Endothelial cell of umbilical vein (primary cell): Measurements from ENCODE around the gene ARPC5L. TPM values are rescaled to one million over a fixed set of nuclear protein-coding genes. Genes with fewer than 3 reads are reported as not detected.

Source experiments
- BruUV-seq: library from RNA; stranded (reverse); fragments of 400-500 nt; replicated peaks from 2 replicates; lab custom pipeline; 2021; lab: Mats Ljungman, UMichigan
- CTCF ChIA-PET: fragments of 300-600, 350-600 bp; sonication (Branson Sonifier 250); formaldehyde crosslinking; loops from one replicate; lab custom pipeline; 2021; ENCODE audit warnings: antibody characterized with exemption, inconsistent platforms; lab: Charles Lee
- POLR2A ChIA-PET: fragments of 300-600, 350-600 bp; sonication (Branson Sonifier 250); formaldehyde crosslinking; loops from one replicate; lab custom pipeline; 2021; ENCODE audit warnings: antibody characterized with exemption, inconsistent platforms; lab: Charles Lee
- DNase-seq: peaks from one replicate; pipeline ENCODE4 v3.0.0-alpha.2; 2011; ENCODE audit warnings: low read depth, low spot score
- FAIRE-seq: peaks from 2 replicates; lab custom pipeline; 2011; peaks lifted over from hg19 to GRCh38; lab: Jason Lieb, UNC
- H2AFZ ChIP-seq: 2 replicates; pipeline ENCODE4 v1.6.0; 2012; ENCODE audit warnings: low read depth, low read length, control low read depth, inconsistent platforms
- H3K27ac ChIP-seq: 2 replicates; pipeline ENCODE4 v1.5.1; 2011; ENCODE audit warnings: low read depth, mild to moderate bottlenecking, control low read depth, low read length, moderate library complexity; ENCODE audit not compliant: insufficient read depth
- H3K27me3 ChIP-seq, 2 experiments: 2 replicates each; pipeline versions ENCODE4 v1.6.0 to v1.6.1; 2011; ENCODE audit warnings: low read length in 2 of 2, mixed read lengths in 1 of 2; ENCODE audit not compliant: control insufficient read depth in 2 of 2, insufficient read depth in 2 of 2
- H3K36me3 ChIP-seq, 2 experiments: 2 replicates in 1 of 2; 3 replicates in 1 of 2; pipeline ENCODE4 v1.5.1; 2011; ENCODE audit warnings: low read length in 2 of 2, mild to moderate bottlenecking in 1 of 2, moderate library complexity in 1 of 2; ENCODE audit not compliant: control insufficient read depth in 2 of 2, insufficient read depth in 2 of 2; ENCODE audit errors: extremely low read depth in 1 of 2
- H3K4me1 ChIP-seq: 3 replicates; pipeline ENCODE4 v1.5.1; 2011; ENCODE audit warnings: mild to moderate bottlenecking, low read length; ENCODE audit not compliant: control insufficient read depth, insufficient read depth; ENCODE audit errors: extremely low read depth
- H3K4me2 ChIP-seq: 2 replicates; pipeline ENCODE4 v1.6.1; 2011; ENCODE audit warnings: low read length, control low read depth, mixed read lengths; ENCODE audit not compliant: insufficient read depth
- H3K4me3 ChIP-seq, 3 experiments: fragments of 200-600 bp in 1 of 3; sonication (generic), shearing (Covaris generic) in 1 of 3; replicated peaks in 1 of 3; 2 replicates each; pipeline ENCODE4 v1.5.1; 2011 to 2016; ENCODE audit warnings: control low read depth in 3 of 3, low read length in 3 of 3, mild to moderate bottlenecking in 2 of 3, inconsistent platforms in 1 of 3, low read depth in 1 of 3, moderate library complexity in 1 of 3; ENCODE audit not compliant: insufficient read depth in 1 of 3
- H3K79me2 ChIP-seq: 2 replicates; pipeline ENCODE4 v1.6.0; 2012; ENCODE audit warnings: low read length, inconsistent platforms; ENCODE audit not compliant: control insufficient read depth, insufficient read depth
- H3K9ac ChIP-seq: replicated peaks from 2 replicates; pipeline ENCODE3; 2011; ENCODE audit warnings: low read length, control low read depth; ENCODE audit not compliant: insufficient read depth; ENCODE audit errors: extremely low read depth
- H3K9me1 ChIP-seq: replicated peaks from 3 replicates; pipeline ENCODE4 v1.6.0; 2011; ENCODE audit warnings: mild to moderate bottlenecking, low read length; ENCODE audit not compliant: control insufficient read depth, insufficient read depth; ENCODE audit errors: extremely low read depth
- H3K9me3 ChIP-seq: replicated peaks from 2 replicates; pipeline ENCODE4 v1.5.1; 2012; ENCODE audit warnings: low read length, inconsistent platforms; ENCODE audit not compliant: control insufficient read depth, insufficient read depth
- H4K20me1 ChIP-seq: replicated peaks from 2 replicates; pipeline ENCODE3; 2011; ENCODE audit warnings: mild to moderate bottlenecking, low read length; ENCODE audit not compliant: control insufficient read depth, insufficient read depth; ENCODE audit errors: extremely low read depth
- EZH2 ChIP-seq: IDR thresholded peaks from 2 replicates; pipeline ENCODE4 v1.6.1; 2012; ENCODE audit warnings: borderline replicate concordance, low read depth, mild to moderate bottlenecking, moderate library complexity, low read length, inconsistent platforms; ENCODE audit not compliant: severe bottlenecking
- FOS ChIP-seq: IDR thresholded peaks from 2 replicates; pipeline ENCODE4 v1.6.1; 2011; ENCODE audit warnings: mild to moderate bottlenecking, low read length, moderate library complexity, borderline replicate concordance; ENCODE audit not compliant: insufficient read depth
- GATA2 ChIP-seq: IDR thresholded peaks from 2 replicates; pipeline ENCODE4 v1.7.0; 2011; ENCODE audit warnings: low read depth, mild to moderate bottlenecking, moderate library complexity, mixed read lengths, low read length; ENCODE audit not compliant: insufficient read length, insufficient read depth
- JUN ChIP-seq: IDR thresholded peaks from 2 replicates; pipeline ENCODE4 v1.6.1; 2011; ENCODE audit warnings: borderline replicate concordance, low read depth; ENCODE audit not compliant: insufficient read length, insufficient read depth
- MYC ChIP-seq: IDR thresholded peaks from one replicate; pipeline ENCODE4 v1.6.1; 2011; ENCODE audit warnings: mild to moderate bottlenecking, low read depth, low read length
- POLR2A ChIP-seq: IDR thresholded peaks from 2 replicates; pipeline ENCODE4 v1.6.1; 2012; ENCODE audit warnings: low read depth, mild to moderate bottlenecking, control low read depth, low read length
- POLR2AphosphoS5 ChIP-seq: IDR thresholded peaks from 2 replicates; pipeline ENCODE4 v1.6.1; 2012; ENCODE audit warnings: low read depth, mild to moderate bottlenecking, control low read depth, low read length, moderate library complexity; ENCODE audit not compliant: insufficient read depth
- dilution Hi-C: fragments of 300-500 bp; cut with MboI; formaldehyde crosslinking; loops from one replicate; pipeline ENCODE4 v1.15.0; 2019; ENCODE audit warnings: low sequenced_read_pairs; ENCODE audit not compliant: extremely low pct_ligation_motif_present
- intact Hi-C: fragments of 100-400 bp; cut with micrococcal nuclease; formaldehyde crosslinking; loops from one replicate; pipeline ENCODE4 v1.10.0; 2022
- polyA plus RNA-seq, 4 experiments: library from polyadenylated mRNA; depleted of rRNA in 3 of 4; stranded (reverse) in 3 of 4; unstranded in 1 of 4; fragments of >200 nt; gene quantifications; 2 replicates each; pipeline versions ENCODE4 v1.2.1 to v1.2.3, GENCODE V29; 2011 to 2012; ENCODE audit warnings: missing spikeins in 1 of 4
- total RNA-seq: library from RNA; stranded (reverse); gene quantifications from 2 replicates; pipeline ENCODE4 v1.2.3, GENCODE V29; 2021
- TF ChIP-seq, protein P1 (sequence below), 2 donors: IDR thresholded peaks; 1 replicate in 1 of 2; 2 replicates in 1 of 2; pipeline ENCODE4 v1.5.1; 2011; ENCODE audit warnings: low read length in 2 of 2, mild to moderate bottlenecking in 2 of 2, moderate library complexity in 2 of 2, control low read depth in 1 of 2, inconsistent platforms in 1 of 2, low read depth in 1 of 2; ENCODE audit not compliant: insufficient read depth in 1 of 2; ENCODE audit errors: extremely low read depth in 1 of 2
- TF ChIP-seq, protein P2 (sequence below): IDR thresholded peaks from 2 replicates; pipeline ENCODE4 v1.6.1; 2011; ENCODE audit not compliant: insufficient read depth, insufficient read length

Gene ARPC5L
- total and polyA plus RNA-seq, 2 donors (not counting 3 experiments of a cell fraction or from before 2014, with no cell fraction given): 60.7 to 68.1 TPM

DNA sequence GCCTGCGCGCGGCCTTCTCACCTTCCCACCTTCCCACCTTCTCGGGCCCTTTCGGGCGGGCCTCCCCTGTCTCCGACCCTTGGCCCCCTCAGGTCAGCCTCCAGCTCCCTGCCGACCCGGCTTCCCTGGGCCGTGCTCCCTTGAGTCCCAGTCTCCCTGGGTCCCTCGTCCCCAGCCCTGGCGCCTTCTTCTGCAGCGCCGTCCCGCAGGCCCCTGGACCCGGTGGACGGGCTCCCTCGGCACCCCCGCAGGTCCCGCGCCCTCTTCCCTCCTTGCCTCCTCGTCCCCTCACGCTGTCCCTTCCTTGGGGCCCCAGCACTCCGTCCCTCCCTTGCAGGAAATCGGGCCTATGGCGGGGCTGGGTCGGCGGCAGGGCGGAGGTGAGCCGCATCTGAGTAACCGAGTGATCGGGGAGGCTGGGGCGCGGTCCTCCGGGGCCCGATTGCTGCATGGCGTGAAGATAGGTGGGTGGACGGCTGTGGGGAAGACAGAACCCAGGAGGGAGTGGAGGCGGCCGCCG, 7.6 kb downstream of the ARPC5L start:
- BruUV-seq: TSS peak; percentile 33
- CTCF ChIA-PET: interaction anchor here (4.1 kb wide), 1 partner anchor 17 kb away, joined by 15 read pairs; the partner anchor contains the start of gene WDR38
- FAIRE-seq: no peak

More for the DNA sequence above, 7.6 kb downstream of the ARPC5L start:
- Histone ChIP-seq H3K9me3 (no peaks in the 10 kb centered on the region), H3K27me3 (no peaks in the 10 kb centered on the region), H3K4me1 (peaks cover 34% of the 10 kb centered on the region), H3K27ac (peak overlapping the region; percentile 75), H2AFZ (no peak overlapping the region), H3K4me3 (peak overlapping the region; percentile 31 to 97 (median 79)), H3K36me3 (peaks cover 8 to 9% of the 10 kb centered on the region in 2 experiments), H3K9ac (peak overlapping the region; percentile 91), H4K20me1 (peaks cover 7% of the 10 kb centered on the region), H3K9me1 (no peaks in the 10 kb centered on the region), H3K4me2 (peak overlapping the region; percentile 96), H3K79me2 (peaks cover 65% of the 10 kb centered on the region)
- DNase-seq: peak; percentile 27
- no peak for TF ChIP-seq EZH2
- TF ChIP-seq, protein P1, sequence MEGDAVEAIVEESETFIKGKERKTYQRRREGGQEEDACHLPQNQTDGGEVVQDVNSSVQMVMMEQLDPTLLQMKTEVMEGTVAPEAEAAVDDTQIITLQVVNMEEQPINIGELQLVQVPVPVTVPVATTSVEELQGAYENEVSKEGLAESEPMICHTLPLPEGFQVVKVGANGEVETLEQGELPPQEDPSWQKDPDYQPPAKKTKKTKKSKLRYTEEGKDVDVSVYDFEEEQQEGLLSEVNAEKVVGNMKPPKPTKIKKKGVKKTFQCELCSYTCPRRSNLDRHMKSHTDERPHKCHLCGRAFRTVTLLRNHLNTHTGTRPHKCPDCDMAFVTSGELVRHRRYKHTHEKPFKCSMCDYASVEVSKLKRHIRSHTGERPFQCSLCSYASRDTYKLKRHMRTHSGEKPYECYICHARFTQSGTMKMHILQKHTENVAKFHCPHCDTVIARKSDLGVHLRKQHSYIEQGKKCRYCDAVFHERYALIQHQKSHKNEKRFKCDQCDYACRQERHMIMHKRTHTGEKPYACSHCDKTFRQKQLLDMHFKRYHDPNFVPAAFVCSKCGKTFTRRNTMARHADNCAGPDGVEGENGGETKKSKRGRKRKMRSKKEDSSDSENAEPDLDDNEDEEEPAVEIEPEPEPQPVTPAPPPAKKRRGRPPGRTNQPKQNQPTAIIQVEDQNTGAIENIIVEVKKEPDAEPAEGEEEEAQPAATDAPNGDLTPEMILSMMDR (IDR thresholded peaks at IDR 0.05; ENCODE audit: extremely low read depth in 1 of 2, insufficient read depth in 1 of 2, low read depth in 1 of 2, low read length in 2 of 2): no peak
- TF ChIP-seq POLR2AphosphoS5: no peak
- TF ChIP-seq POLR2A: no peak
- no peak for TF ChIP-seq FOS
- no peak for TF ChIP-seq GATA2
- TF ChIP-seq JUN: no peak
- TF ChIP-seq, protein P2, sequence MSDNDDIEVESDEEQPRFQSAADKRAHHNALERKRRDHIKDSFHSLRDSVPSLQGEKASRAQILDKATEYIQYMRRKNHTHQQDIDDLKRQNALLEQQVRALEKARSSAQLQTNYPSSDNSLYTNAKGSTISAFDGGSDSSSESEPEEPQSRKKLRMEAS: no peak
- no peak for TF ChIP-seq MYC
- POLR2A ChIA-PET: no interaction called here
- dilution Hi-C loops: no loop called here
- intact Hi-C loops: loop anchor here (1.0 kb wide), 2 partner anchors 72 to 505 kb away; partner anchors contain the start of gene GOLGA1
